Type B pancreatic cell (in vitro differentiated cells): ENCODE measurements around the gene QSOX1. TPM values are rescaled to one million over a fixed set of nuclear protein-coding genes. Genes with fewer than 3 reads are reported as not detected.
A peak's percentile ranks its signal among the peaks of the same experiment; 100 is the strongest.

Source experiments
- DNase-seq: peaks from one replicate; pipeline ENCODE4 v3.0.0; 2021; ENCODE audit warnings: mixed read lengths; ENCODE audit not compliant: unreplicated experiment; ENCODE audit errors: extremely low spot score
- H3K27ac Mint-ChIP-seq: 2 replicates; pipeline ENCODE4 v1.8.0; 2021; ENCODE audit warnings: mild to moderate bottlenecking, mixed read lengths
- H3K27me3 Mint-ChIP-seq: 2 replicates; pipeline ENCODE4 v1.8.0; 2021; ENCODE audit warnings: mixed read lengths
- H3K36me3 Mint-ChIP-seq: 2 replicates; pipeline ENCODE4 v1.8.0; 2021; ENCODE audit warnings: mixed read lengths
- H3K4me1 Mint-ChIP-seq: one replicate; pipeline ENCODE4 v1.8.0; 2021; ENCODE audit warnings: mixed read lengths; ENCODE audit not compliant: unreplicated experiment
- H3K4me3 Mint-ChIP-seq: 2 replicates; pipeline ENCODE4 v1.8.0; 2021; ENCODE audit warnings: mild to moderate bottlenecking, mixed read lengths
- H3K9me3 Mint-ChIP-seq: 2 replicates; pipeline ENCODE4 v1.8.0; 2021; ENCODE audit warnings: mixed read lengths
- CTCF ChIP-seq: fragments of 200-600 bp; sonication (generic); conservative IDR thresholded peaks from 2 replicates; pipeline ENCODE4 v1.5.0; 2021; ENCODE audit warnings: antibody characterized with exemption, mild to moderate bottlenecking
- total RNA-seq: library from RNA; stranded (reverse); gene quantifications from 2 replicates; pipeline ENCODE4 v1.2.1, GENCODE V29; 2021; ENCODE audit warnings: low replicate concordance

Gene QSOX1
- total RNA-seq, 1 donor from 2014 or later, result 96.0 TPM

- Mint-ChIP-seq H3K27ac (peak overlapping the region; percentile 2), H3K4me1 (peaks cover 10% of the 10 kb centered on the region), H3K36me3 (no peaks in the 10 kb centered on the region), H3K4me3 (no peak overlapping the region), H3K27me3 (peaks cover 42% of the 10 kb centered on the region), H3K9me3 (no peaks in the 10 kb centered on the region)
- DNase-seq, result no peak
- no peak for TF ChIP-seq CTCF
Observed at GRCh38 chr1:180151508-180151907, 3.2 kb upstream of the QSOX1 start.

GRCh38 chr1:180152588-180152987, 2.1 kb upstream of the QSOX1 start:
- Mint-ChIP-seq H3K4me1 (peaks cover 17% of the 10 kb centered on the region), H3K4me3 (peak overlapping the region; percentile 92), H3K27me3 (peaks cover 47% of the 10 kb centered on the region), H3K36me3 (no peaks in the 10 kb centered on the region), H3K9me3 (no peaks in the 10 kb centered on the region), H3K27ac (no peak overlapping the region)
- no peak for DNase-seq
- no peak for TF ChIP-seq CTCF

GRCh38 chr1:180153032-180153431, 1.6 kb upstream of the QSOX1 start:
- H3K9me3 Mint-ChIP-seq, result no peaks in the 10 kb centered on the region
- peaks cover 20% of the 10 kb centered on the region for H3K4me1 Mint-ChIP-seq
- H3K27ac Mint-ChIP-seq, result no peak overlapping the region
- peaks cover 47% of the 10 kb centered on the region for H3K27me3 Mint-ChIP-seq
- peaks cover 2% of the 10 kb centered on the region for H3K36me3 Mint-ChIP-seq
- DNase-seq, result no peak
- no peak for TF ChIP-seq CTCF
- peak overlapping the region; percentile 92 for H3K4me3 Mint-ChIP-seq

GRCh38 chr1:180154003-180154324, 705 bp upstream of the QSOX1 start:
- TF ChIP-seq CTCF, result no peak
- Mint-ChIP-seq H3K27me3 (peaks cover 47% of the 10 kb centered on the region), H3K9me3 (no peaks in the 10 kb centered on the region), H3K36me3 (peaks cover 6% of the 10 kb centered on the region), H3K4me1 (peaks cover 25% of the 10 kb centered on the region), H3K27ac (peak overlapping the region; percentile 52), H3K4me3 (peak overlapping the region; percentile 92)
- no peak for DNase-seq

GRCh38 chr1:180155182-180155682, 563 bp downstream of the QSOX1 start:
- no peaks in the 10 kb centered on the region for H3K9me3 Mint-ChIP-seq
- peak overlapping the region; percentile 97 for H3K4me3 Mint-ChIP-seq
- no peak for TF ChIP-seq CTCF
- H3K27ac Mint-ChIP-seq, result peak overlapping the region; percentile 87
- DNase-seq, result no peak
- H3K27me3 Mint-ChIP-seq, result peaks cover 41% of the 10 kb centered on the region
- H3K4me1 Mint-ChIP-seq, result peaks cover 25% of the 10 kb centered on the region
- peaks cover 6% of the 10 kb centered on the region for H3K36me3 Mint-ChIP-seq

- Mint-ChIP-seq H3K9me3 (no peaks in the 10 kb centered on the region), H3K4me1 (peaks cover 25% of the 10 kb centered on the region)
Observed at GRCh38 chr1:180156201-180156600, 1.5 kb downstream of the QSOX1 start.

More at GRCh38 chr1:180156201-180156600, 1.5 kb downstream of the QSOX1 start:
- no peak for TF ChIP-seq CTCF
- H3K27ac Mint-ChIP-seq, result peak overlapping the region; percentile 78
- DNase-seq, result no peak
- H3K36me3 Mint-ChIP-seq, result peaks cover 6% of the 10 kb centered on the region
- peak overlapping the region; percentile 97 for H3K4me3 Mint-ChIP-seq
- H3K27me3 Mint-ChIP-seq, result peaks cover 32% of the 10 kb centered on the region
